Ovary (tissue), 3 donors: ENCODE results near the gene FOXO6.

Experiments
- EP300 ChIP-seq: sonication (generic); formaldehyde crosslinking; IDR thresholded peaks from one replicate; pipeline ENCODE4 v1.6.1; 2017; ENCODE audit warnings: antibody characterized with exemption
- POLR2A ChIP-seq: fragments of 450-650 bp; IDR thresholded peaks from one replicate; pipeline ENCODE4 v1.6.1; 2017; ENCODE audit warnings: antibody characterized with exemption, mild to moderate bottlenecking, moderate library complexity
- TF ChIP-seq, protein P1 (sequence below), 3 donors: fragments of 450-650 bp in 2 of 3; fragments of 200-600 bp in 1 of 3; IDR thresholded peaks; one replicate each; pipeline versions ENCODE4 v1.5.1 to v1.8.0; 2016 to 2022; ENCODE audit warnings: antibody characterized with exemption in 3 of 3, mild to moderate bottlenecking in 1 of 3
- donor health status: DM: no; HTN: no; CAD: no.

DNA sequence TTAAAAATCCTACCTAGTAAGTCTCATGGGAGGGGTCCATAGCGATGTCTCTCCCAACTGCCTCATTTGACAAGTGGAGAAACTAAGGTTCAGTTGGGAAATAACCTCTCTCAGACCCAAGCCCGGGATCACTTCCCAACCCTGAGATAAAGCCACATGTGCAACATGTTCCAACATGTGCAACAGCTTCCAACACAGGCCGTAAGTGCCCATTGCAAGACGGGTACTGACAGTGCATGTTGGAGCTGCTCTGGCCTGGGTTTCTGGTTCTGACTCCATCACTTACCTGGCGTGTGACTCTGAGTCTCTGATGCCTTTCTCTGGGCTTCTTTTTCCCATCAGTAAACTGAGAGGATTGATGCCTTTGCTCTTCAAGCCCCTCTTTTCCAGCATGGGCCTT lies 38.0 kb upstream of the FOXO6 start:
- TF ChIP-seq, protein P1, sequence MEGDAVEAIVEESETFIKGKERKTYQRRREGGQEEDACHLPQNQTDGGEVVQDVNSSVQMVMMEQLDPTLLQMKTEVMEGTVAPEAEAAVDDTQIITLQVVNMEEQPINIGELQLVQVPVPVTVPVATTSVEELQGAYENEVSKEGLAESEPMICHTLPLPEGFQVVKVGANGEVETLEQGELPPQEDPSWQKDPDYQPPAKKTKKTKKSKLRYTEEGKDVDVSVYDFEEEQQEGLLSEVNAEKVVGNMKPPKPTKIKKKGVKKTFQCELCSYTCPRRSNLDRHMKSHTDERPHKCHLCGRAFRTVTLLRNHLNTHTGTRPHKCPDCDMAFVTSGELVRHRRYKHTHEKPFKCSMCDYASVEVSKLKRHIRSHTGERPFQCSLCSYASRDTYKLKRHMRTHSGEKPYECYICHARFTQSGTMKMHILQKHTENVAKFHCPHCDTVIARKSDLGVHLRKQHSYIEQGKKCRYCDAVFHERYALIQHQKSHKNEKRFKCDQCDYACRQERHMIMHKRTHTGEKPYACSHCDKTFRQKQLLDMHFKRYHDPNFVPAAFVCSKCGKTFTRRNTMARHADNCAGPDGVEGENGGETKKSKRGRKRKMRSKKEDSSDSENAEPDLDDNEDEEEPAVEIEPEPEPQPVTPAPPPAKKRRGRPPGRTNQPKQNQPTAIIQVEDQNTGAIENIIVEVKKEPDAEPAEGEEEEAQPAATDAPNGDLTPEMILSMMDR (IDR thresholded peaks at IDR 0.05) = no peak
- no peak for TF ChIP-seq POLR2A
- TF ChIP-seq EP300 = no peak
